Measurements from ENCODE around the gene ERICH6. TPM values are rescaled to one million over a fixed set of nuclear protein-coding genes. Genes with fewer than 3 reads are reported as not detected.

Gene ERICH6
- total and polyA plus RNA-seq, 3 donors from 2014 or later = 9.7 to 52.5 (median 24.0) TPM

GRCh38 chr3:150744041-150744918, 40.6 kb upstream of the ERICH6 start:
- 58 to 67% methylated on average over 8 of the region's 8 CpGs for WGBS, 2 donors
- DNase-seq = no peak
- Histone ChIP-seq H3K27me3 (no peaks in the 10 kb centered on the region), H3K4me1 (peaks cover 16% of the 10 kb centered on the region), H3K27ac (peak overlapping the region in 1 of 2 donors; percentile 57), H3K9me3 (no peaks in the 10 kb centered on the region), H3K4me3 (no peak overlapping the region), H3K36me3 (ENCODE audit: low read depth, missing control alignments) (no peaks in the 10 kb centered on the region)
- TF ChIP-seq, protein P1, sequence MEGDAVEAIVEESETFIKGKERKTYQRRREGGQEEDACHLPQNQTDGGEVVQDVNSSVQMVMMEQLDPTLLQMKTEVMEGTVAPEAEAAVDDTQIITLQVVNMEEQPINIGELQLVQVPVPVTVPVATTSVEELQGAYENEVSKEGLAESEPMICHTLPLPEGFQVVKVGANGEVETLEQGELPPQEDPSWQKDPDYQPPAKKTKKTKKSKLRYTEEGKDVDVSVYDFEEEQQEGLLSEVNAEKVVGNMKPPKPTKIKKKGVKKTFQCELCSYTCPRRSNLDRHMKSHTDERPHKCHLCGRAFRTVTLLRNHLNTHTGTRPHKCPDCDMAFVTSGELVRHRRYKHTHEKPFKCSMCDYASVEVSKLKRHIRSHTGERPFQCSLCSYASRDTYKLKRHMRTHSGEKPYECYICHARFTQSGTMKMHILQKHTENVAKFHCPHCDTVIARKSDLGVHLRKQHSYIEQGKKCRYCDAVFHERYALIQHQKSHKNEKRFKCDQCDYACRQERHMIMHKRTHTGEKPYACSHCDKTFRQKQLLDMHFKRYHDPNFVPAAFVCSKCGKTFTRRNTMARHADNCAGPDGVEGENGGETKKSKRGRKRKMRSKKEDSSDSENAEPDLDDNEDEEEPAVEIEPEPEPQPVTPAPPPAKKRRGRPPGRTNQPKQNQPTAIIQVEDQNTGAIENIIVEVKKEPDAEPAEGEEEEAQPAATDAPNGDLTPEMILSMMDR (IDR thresholded peaks at IDR 0.05) = no peak
- intact Hi-C loops (cut with DNase I; ENCODE audit: low total_unique reads) = no loop called here

GRCh38 chr3:150743508-150743907, 39.8 kb upstream of the ERICH6 start:
- no peak for TF ChIP-seq POLR2A (IDR thresholded peaks at IDR 0.05)
- TF ChIP-seq, protein P1 (IDR thresholded peaks at IDR 0.05) = no peak
- no peaks in the 10 kb centered on the region for H3K36me3 ChIP-seq (ENCODE audit: low read depth, missing control alignments)
- peak overlapping the region in 1 of 2 donors; percentile 57 for H3K27ac ChIP-seq
- 70 to 80% methylated on average over 2 of the region's 2 CpGs for WGBS, 2 donors
- intact Hi-C loops (cut with DNase I; ENCODE audit: low total_unique reads) = no loop called here
- H3K27me3 ChIP-seq = no peaks in the 10 kb centered on the region
- no peak overlapping the region for H3K4me3 ChIP-seq
- peaks cover 15% of the 10 kb centered on the region for H3K4me1 ChIP-seq
- H3K9me3 ChIP-seq = no peaks in the 10 kb centered on the region
- DNase-seq = no peak

DNA sequence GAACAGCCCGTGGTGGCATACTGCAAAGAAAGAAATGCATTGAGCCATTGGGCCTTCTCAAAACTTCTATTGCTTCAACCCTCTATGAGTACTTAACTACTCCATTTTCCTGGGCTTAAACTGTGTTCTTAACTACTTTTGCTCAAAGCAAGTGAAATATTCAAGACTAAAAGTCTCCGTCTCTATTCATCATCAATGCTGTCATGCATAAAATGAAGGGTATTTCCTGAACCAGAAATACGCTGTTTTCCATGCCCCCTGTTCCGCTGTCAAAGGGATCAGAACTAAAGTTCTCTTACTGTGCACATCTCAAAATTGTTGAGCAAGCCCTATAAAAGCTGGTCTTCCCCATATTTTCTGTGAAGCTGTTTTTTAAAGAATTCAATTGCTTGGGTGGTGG, 39.0 kb upstream of the ERICH6 start:
- no peak overlapping the region for H3K4me3 ChIP-seq
- TF ChIP-seq, protein P1 (IDR thresholded peaks at IDR 0.05) = no peak
- TF ChIP-seq POLR2A (IDR thresholded peaks at IDR 0.05) = no peak
- H3K4me1 ChIP-seq = peaks cover 18% of the 10 kb centered on the region
- H3K36me3 ChIP-seq (ENCODE audit: low read depth, missing control alignments) = no peaks in the 10 kb centered on the region
- no peak for DNase-seq
- intact Hi-C loops (cut with DNase I; ENCODE audit: low total_unique reads) = no loop called here
- no peak overlapping the region for H3K27ac ChIP-seq
- no peaks in the 10 kb centered on the region for H3K9me3 ChIP-seq
- H3K27me3 ChIP-seq = no peaks in the 10 kb centered on the region
- WGBS, 2 donors = 92 to 99% methylated on average over 4 of the region's 4 CpGs

- Histone ChIP-seq H3K36me3 (ENCODE audit: low read depth, missing control alignments) (no peaks in the 10 kb centered on the region), H3K27ac (no peak overlapping the region), H3K9me3 (no peaks in the 10 kb centered on the region), H3K4me3 (no peak overlapping the region), H3K4me1 (peaks cover 21% of the 10 kb centered on the region), H3K27me3 (no peaks in the 10 kb centered on the region)
- no peak for TF ChIP-seq POLR2A (IDR thresholded peaks at IDR 0.05)
- TF ChIP-seq, protein P1 (IDR thresholded peaks at IDR 0.05) = no peak
- intact Hi-C loops (cut with DNase I; ENCODE audit: low total_unique reads) = no loop called here
- no peak for DNase-seq
- 89 to 94% methylated on average over 15 of the region's 15 CpGs for WGBS, 2 donors
Observed at GRCh38 chr3:150742141-150742523, 38.4 kb upstream of the ERICH6 start.

Measured in testis (tissue), 3 donors.